MM.1S (cell line): Measurements from ENCODE around the gene RUFY4.

Experiments
- DNase-seq: peaks from one replicate; pipeline ENCODE4 v3.0.0-alpha.2; 2015
- H2AFZ ChIP-seq: fragments of 300-600 bp; sonication (generic); 2 replicates; pipeline ENCODE4 v1.6.0; 2016; ENCODE audit warnings: antibody characterized with exemption, low read length
- H3F3A ChIP-seq: fragments of 300-600 bp; sonication (generic); 2 replicates; pipeline ENCODE4 v1.6.1; 2016; ENCODE audit warnings: mild to moderate bottlenecking, antibody characterized with exemption, low read length, moderate library complexity, mixed read lengths; ENCODE audit not compliant: insufficient read depth
- H3K27ac ChIP-seq: fragments of 300-600 bp; sonication (generic); 2 replicates; pipeline ENCODE4 v1.5.1; 2016; ENCODE audit warnings: mild to moderate bottlenecking, low read length
- H3K27me3 ChIP-seq: fragments of 300-600 bp; sonication (generic); replicated peaks from 2 replicates; pipeline ENCODE4 v1.6.0; 2016; ENCODE audit warnings: low read length; ENCODE audit not compliant: insufficient read depth
- H3K36me3 ChIP-seq: fragments of 300-600 bp; sonication (generic); replicated peaks from 2 replicates; pipeline ENCODE4 v1.6.1; 2016; ENCODE audit warnings: mild to moderate bottlenecking, low read length, mixed read lengths; ENCODE audit not compliant: insufficient read depth
- H3K4me1 ChIP-seq: fragments of 300-600 bp; sonication (generic); 2 replicates; pipeline ENCODE4 v1.6.1; 2016; ENCODE audit warnings: low read length, mixed read lengths
- H3K4me2 ChIP-seq: fragments of 300-600 bp; sonication (generic); 2 replicates; pipeline ENCODE4 v1.6.0; 2016; ENCODE audit warnings: low read depth, low read length
- H3K4me3 ChIP-seq: fragments of 300-600 bp; sonication (generic); 2 replicates; pipeline ENCODE4 v1.5.1; 2016; ENCODE audit warnings: low read length, mixed read lengths
- H3K79me2 ChIP-seq: fragments of 300-600 bp; sonication (generic); 2 replicates; pipeline ENCODE4 v1.6.1; 2016; ENCODE audit warnings: mixed run types, low read length, mixed read lengths
- H3K9ac ChIP-seq: fragments of 300-600 bp; sonication (generic); 2 replicates; pipeline ENCODE4 v1.6.1; 2016; ENCODE audit warnings: low read length, mixed read lengths
- H3K9me2 ChIP-seq: fragments of 300-600 bp; sonication (generic); replicated peaks from 2 replicates; pipeline ENCODE4 v1.6.1; 2016; ENCODE audit warnings: mild to moderate bottlenecking, low read length, mixed read lengths; ENCODE audit not compliant: insufficient read depth
- H3K9me3 ChIP-seq: fragments of 300-600 bp; sonication (generic); replicated peaks from 2 replicates; pipeline ENCODE4 v1.6.1; 2016; ENCODE audit warnings: mild to moderate bottlenecking, low read length, mixed read lengths; ENCODE audit not compliant: insufficient read depth
- H4K20me1 ChIP-seq: fragments of 300-600 bp; sonication (generic); 2 replicates; pipeline ENCODE4 v1.6.1; 2016; ENCODE audit warnings: mild to moderate bottlenecking, low read length, moderate library complexity, mixed read lengths; ENCODE audit not compliant: insufficient read depth
- EZH2 ChIP-seq: fragments of 300-600 bp; sonication (generic); optimal IDR thresholded peaks from 2 replicates; pipeline ENCODE3; 2017; ENCODE audit warnings: low read depth, mild to moderate bottlenecking, antibody characterized with exemption, low read length, mixed read lengths
- EZH2phosphoT487 ChIP-seq: fragments of 300-600 bp; sonication (generic); IDR thresholded peaks from 2 replicates; pipeline ENCODE4 v1.6.1; 2018; ENCODE audit warnings: antibody characterized with exemption, low read length
- TF ChIP-seq, protein P1 (sequence below): fragments of 300-600 bp; sonication (generic); IDR thresholded peaks from 2 replicates; pipeline ENCODE4 v1.5.1; 2016; ENCODE audit warnings: antibody characterized with exemption, low read length, mixed read lengths

Gene RUFY4

DNA sequence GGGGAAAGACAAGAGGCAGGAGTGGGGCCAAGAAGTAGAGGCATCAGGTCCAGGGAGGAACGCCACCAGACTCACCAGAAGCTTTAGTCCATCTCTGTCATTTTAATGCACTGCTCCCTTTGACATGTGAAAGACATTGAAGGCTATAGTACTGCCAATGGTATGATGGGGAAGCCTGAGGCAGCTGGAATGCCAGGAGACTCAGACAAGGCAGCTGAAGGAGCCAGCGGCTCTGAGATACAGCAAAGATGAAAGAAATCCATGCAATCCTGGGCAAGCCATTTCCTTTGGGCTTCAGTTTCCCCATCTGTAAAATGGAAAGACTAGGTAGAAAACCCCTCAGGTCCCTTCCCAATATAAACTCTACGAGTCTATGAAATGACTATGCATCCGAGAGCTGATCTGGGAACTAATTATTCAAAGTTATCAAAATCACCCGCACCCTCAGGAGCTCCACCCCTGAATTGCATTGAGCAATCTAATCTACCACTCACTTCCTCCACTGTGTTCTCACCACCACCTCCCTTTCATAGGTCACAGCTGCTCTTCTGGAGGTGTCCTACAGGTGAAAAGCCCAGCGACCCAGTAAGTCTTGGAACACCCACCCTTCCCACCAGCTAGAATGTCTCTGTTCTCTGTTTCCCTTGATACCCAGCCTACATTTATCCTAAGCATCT is 59.9 kb downstream of the RUFY4 start:
- Histone ChIP-seq H3K27me3 (no peaks in the 10 kb centered on the region), H3K4me2 (no peak overlapping the region), H3K9me3 (no peaks in the 10 kb centered on the region), H3K79me2 (no peaks in the 10 kb centered on the region), H3K36me3 (no peaks in the 10 kb centered on the region), H3K4me1 (no peaks in the 10 kb centered on the region), H3K9ac (no peak overlapping the region), H3F3A (no peaks in the 10 kb centered on the region), H3K4me3 (no peak overlapping the region), H3K9me2 (no peaks in the 10 kb centered on the region), H3K27ac (no peak overlapping the region), H2AFZ (no peak overlapping the region), H4K20me1 (no peaks in the 10 kb centered on the region)
- DNase-seq, result no peak
- no peak for TF ChIP-seq EZH2phosphoT487
- TF ChIP-seq EZH2, result no peak
- TF ChIP-seq, protein P1, sequence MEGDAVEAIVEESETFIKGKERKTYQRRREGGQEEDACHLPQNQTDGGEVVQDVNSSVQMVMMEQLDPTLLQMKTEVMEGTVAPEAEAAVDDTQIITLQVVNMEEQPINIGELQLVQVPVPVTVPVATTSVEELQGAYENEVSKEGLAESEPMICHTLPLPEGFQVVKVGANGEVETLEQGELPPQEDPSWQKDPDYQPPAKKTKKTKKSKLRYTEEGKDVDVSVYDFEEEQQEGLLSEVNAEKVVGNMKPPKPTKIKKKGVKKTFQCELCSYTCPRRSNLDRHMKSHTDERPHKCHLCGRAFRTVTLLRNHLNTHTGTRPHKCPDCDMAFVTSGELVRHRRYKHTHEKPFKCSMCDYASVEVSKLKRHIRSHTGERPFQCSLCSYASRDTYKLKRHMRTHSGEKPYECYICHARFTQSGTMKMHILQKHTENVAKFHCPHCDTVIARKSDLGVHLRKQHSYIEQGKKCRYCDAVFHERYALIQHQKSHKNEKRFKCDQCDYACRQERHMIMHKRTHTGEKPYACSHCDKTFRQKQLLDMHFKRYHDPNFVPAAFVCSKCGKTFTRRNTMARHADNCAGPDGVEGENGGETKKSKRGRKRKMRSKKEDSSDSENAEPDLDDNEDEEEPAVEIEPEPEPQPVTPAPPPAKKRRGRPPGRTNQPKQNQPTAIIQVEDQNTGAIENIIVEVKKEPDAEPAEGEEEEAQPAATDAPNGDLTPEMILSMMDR, result no peak

DNA sequence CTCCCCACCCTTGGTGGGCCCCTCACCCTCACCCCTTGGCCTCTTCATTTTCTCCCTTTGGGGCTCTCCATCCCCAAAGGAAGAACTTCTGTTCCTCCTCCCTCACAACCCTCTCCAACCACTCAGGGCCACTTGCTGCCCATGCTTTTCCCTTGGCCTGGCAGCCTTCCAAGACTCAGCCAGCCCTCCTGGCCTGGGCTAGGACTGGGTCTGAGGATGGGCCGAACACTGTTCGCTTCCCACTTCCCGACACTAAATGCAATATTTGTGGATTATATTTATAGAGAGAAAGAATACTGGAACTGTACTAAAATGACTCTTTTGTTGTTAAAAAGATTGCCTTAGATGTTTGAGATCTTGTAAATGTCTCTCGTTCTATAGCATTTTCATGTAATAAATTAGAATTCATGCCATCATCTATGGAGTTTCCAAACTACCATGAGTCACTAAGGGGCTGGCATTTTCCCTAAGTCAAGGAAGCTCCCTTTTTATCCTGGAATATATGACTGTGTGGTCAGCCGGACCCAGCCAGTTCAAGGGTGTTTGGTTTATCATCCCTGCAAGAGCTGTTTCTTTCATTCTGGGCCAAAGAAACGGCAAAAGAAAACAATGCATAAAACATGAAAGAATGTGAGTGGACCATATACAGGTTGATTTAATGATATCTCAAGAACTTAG is 60.5 kb downstream of the RUFY4 start:
- no peak overlapping the region for H3K4me2 ChIP-seq
- no peaks in the 10 kb centered on the region for H3F3A ChIP-seq
- H3K27me3 ChIP-seq, result no peaks in the 10 kb centered on the region
- TF ChIP-seq EZH2phosphoT487 (no peak), EZH2 (no peak)
- TF ChIP-seq, protein P1, result no peak
- H3K4me3 ChIP-seq, result no peak overlapping the region
- no peak for DNase-seq
- no peaks in the 10 kb centered on the region for H4K20me1 ChIP-seq
- no peak overlapping the region for H3K27ac ChIP-seq
- H3K9me2 ChIP-seq, result no peaks in the 10 kb centered on the region
- H3K79me2 ChIP-seq, result no peaks in the 10 kb centered on the region
- no peak overlapping the region for H3K9ac ChIP-seq
- H3K9me3 ChIP-seq, result no peaks in the 10 kb centered on the region
- H2AFZ ChIP-seq, result no peak overlapping the region
- no peaks in the 10 kb centered on the region for H3K4me1 ChIP-seq
- no peaks in the 10 kb centered on the region for H3K36me3 ChIP-seq

DNA sequence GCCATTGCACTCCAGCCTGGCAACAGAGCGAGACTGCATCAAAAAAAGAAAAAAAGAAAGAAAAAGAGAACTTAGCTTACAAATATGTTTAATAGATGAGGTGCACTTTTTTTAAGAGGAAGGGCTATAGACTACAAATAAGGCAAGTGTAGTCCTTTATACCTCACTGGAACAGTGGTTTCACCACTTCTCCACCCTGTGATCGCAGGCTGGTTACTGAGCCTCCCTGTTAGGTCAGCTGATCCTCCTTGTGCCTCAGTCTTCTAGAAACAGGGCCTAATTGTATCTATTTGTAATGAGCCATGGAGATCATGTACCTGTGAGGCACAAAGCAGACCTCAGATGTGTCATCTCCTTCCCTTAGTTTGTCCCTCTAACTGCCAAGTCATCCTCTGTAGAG is 61.3 kb downstream of the RUFY4 start:
- no peak overlapping the region for H3K4me2 ChIP-seq
- H2AFZ ChIP-seq, result no peak overlapping the region
- no peaks in the 10 kb centered on the region for H3K9me3 ChIP-seq
- H3K9ac ChIP-seq, result no peak overlapping the region
- H3K27me3 ChIP-seq, result no peaks in the 10 kb centered on the region
- H3K9me2 ChIP-seq, result no peaks in the 10 kb centered on the region
- no peak for TF ChIP-seq EZH2
- TF ChIP-seq EZH2phosphoT487, result no peak
- TF ChIP-seq, protein P1, result no peak
- DNase-seq, result no peak
- H3K4me1 ChIP-seq, result no peaks in the 10 kb centered on the region
- H3K4me3 ChIP-seq, result no peak overlapping the region
- no peaks in the 10 kb centered on the region for H3F3A ChIP-seq
- no peaks in the 10 kb centered on the region for H3K36me3 ChIP-seq
- no peaks in the 10 kb centered on the region for H3K79me2 ChIP-seq
- no peak overlapping the region for H3K27ac ChIP-seq
- no peaks in the 10 kb centered on the region for H4K20me1 ChIP-seq
